22Rv1 (cell line): ENCODE measurements around the gene CRY1.

ENCODE experiments used
- H3K27ac ChIP-seq: fragments of 450-650 bp; 2 replicates; pipeline ENCODE4 v1.5.1; 2017
- ZFX ChIP-seq: fragments of 450-650 bp; IDR thresholded peaks from 2 replicates; pipeline ENCODE4 v1.6.1; 2017; ENCODE audit warnings: antibody characterized with exemption, borderline replicate concordance
- TF ChIP-seq, protein P1 (sequence below): fragments of 450-650 bp; IDR thresholded peaks from 2 replicates; pipeline ENCODE4 v1.5.1; 2017; ENCODE audit warnings: mild to moderate bottlenecking

The CRY1 gene

DNA sequence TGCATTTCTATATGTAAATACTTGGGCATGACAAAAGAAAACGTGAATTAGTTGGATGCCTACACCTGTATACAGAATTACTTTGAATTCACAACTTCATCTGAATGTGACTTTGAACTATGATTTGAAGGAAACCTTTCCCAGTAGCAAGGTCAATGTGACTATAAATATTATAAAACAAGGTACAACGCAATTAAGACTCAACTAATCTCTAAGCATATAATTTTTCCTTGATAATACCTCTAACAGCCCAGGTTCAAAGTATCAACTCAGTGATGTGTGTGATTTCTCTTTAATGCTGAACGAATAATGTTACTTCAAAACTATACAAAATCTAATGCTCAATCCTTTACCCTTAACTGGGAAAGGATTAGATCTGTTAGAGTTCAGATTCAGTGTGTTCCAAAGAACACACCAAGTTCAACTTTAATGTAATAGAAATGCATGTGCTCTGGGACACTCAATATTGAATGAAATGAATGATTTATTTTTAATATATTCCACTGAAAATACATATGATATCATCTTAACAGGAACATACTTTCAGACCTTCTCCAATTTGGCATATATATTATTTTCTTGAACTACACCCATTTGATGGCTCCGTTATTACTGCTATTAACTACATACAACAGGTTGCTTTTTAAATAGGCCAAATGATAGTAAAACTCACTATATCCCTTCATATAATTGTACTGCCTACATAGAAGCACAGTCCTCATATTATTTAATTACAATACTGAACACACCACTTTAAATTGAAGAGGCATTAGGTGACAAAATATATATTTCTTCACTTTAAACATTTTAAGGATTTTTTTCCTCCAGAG lies 66.3 kb downstream of the CRY1 start:
- TF ChIP-seq, protein P1, sequence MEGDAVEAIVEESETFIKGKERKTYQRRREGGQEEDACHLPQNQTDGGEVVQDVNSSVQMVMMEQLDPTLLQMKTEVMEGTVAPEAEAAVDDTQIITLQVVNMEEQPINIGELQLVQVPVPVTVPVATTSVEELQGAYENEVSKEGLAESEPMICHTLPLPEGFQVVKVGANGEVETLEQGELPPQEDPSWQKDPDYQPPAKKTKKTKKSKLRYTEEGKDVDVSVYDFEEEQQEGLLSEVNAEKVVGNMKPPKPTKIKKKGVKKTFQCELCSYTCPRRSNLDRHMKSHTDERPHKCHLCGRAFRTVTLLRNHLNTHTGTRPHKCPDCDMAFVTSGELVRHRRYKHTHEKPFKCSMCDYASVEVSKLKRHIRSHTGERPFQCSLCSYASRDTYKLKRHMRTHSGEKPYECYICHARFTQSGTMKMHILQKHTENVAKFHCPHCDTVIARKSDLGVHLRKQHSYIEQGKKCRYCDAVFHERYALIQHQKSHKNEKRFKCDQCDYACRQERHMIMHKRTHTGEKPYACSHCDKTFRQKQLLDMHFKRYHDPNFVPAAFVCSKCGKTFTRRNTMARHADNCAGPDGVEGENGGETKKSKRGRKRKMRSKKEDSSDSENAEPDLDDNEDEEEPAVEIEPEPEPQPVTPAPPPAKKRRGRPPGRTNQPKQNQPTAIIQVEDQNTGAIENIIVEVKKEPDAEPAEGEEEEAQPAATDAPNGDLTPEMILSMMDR = no peak
- no peak for TF ChIP-seq ZFX
- H3K27ac ChIP-seq = peak overlapping the region; percentile 65

DNA sequence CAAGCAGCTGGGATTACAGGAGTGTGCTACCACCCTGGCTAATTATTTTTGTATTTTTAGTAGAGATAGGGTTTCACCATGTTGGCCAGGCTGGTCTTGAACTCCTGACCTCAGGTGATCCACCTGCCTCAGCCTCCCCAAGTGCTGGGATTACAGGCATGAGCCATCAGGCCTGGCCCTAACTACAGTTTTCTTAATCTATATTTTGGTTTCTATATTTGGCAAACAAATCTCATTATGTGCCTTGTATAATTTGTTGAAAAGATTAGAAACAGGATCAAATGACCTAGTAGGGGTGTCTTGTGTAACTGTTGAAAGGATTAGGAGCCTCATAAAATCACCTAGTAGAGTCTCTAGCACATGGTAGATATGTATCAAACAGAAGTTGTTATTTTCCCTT lies 67.0 kb downstream of the CRY1 start:
- H3K27ac ChIP-seq = peak overlapping the region; percentile 65

DNA sequence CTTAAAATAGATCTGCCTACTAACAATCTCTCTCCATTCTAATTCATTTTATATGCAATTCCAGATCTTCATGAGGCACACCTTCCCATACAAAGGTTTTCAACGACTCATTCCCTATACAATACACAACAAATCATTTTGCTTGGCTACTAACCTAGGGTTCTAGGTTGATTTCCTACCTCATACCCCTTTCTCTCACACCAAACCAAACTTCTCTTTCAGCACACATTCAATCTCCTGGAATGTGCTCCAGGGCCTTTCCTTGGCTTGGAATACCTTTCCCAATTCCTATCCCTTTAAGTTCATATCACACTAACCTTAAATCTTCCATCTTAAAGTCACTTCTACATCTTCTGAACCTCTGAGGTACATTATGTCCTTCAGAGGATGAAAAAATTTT lies 67.7 kb downstream of the CRY1 start:
- no peak for TF ChIP-seq ZFX
- no peak overlapping the region for H3K27ac ChIP-seq

DNA sequence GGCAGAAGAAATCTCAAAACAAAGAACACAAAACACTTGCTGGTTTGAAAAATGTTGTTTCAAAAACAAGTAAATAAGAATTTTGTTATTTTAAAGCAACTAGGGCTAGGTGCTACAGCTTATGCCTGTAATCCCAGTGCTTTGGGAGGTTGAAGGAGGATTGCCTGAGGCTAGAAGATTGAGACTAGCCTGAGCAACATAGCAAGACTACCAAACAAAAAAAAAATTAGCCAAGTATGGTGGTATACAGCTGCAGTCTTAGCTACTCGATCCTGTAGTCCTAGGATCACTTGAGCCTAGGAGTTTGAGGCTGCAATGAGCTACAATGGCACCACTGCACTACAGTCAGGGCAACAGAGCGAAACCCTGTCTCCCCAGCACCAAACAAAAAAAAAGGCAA lies 73.8 kb downstream of the CRY1 start:
- no peak for TF ChIP-seq ZFX
- TF ChIP-seq, protein P1 = no peak
- H3K27ac ChIP-seq = no peak overlapping the region

DNA sequence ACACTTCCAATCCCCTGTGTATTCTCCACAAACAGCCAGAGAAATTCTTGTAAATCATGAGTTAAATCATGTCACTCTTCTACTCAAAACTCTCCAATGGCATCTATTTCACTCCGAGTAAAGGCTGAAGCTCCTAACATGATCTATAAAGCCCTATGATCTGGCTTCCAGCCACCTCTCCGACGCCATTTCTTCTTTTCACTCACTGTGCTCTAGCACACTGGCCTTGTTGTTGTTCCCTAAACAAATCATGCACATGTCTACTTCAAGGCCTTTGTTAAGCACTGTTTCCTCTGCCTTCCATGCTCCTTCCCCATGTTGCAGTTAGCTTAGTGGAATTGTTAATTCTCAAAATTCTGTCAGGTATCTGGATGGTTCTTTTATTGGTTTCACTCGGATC lies 76.3 kb downstream of the CRY1 start:
- TF ChIP-seq, protein P1 = no peak
- no peak for TF ChIP-seq ZFX
- H3K27ac ChIP-seq = no peak overlapping the region

DNA sequence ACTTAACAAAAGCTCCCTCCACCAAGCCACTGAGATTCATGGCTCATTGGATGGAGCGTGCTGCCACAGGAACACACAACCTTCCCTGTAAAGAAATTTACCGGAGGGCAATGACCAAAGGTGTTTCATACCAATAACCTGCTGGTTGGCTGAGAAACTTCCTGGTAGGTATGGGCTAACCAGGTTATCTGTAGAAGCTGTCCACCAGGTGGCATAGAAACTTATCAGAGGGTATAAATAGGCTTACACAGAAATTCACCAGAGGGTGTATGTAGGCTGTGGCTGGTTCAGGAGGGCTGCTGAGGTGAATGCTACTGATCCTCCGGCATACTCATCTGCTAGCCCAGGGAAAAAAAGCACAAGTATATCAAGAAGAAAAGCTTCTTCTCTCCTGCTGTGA lies 79.3 kb downstream of the CRY1 start:
- TF ChIP-seq, protein P1 = peak; percentile 56
- no peak for TF ChIP-seq ZFX
- no peak overlapping the region for H3K27ac ChIP-seq

DNA sequence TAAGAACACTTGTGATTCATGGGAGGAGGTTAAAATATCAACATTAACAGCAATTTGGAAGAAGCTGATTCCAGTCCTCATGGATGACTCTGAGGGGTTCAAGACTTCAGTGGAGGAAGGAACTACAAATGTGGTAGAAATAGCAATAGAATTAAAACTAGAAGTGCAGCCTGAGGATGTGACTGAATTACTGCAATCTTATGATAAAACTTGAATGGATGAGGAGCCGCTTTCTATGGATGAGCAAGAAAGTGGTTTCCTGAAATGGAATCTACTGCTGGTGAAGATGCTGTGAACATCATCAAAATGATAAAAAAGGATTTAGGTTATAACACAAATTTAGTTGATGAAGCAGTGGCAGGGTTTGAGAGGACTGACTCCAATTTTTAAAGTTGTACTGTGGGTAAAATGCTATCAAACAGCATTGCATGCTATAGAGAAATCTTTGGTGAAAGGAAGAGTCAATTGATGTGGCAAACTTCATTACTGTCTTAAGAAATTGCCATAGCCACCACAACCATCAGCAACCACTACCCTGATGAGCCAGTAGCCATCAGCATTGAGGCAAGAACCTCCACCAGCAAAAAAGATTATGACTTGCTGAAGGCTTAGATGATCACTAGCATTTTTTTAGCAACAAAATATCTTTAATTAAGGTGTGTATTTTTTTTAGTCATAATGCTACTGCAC lies 80.5 kb downstream of the CRY1 start:
- TF ChIP-seq, protein P1 = no peak
- TF ChIP-seq ZFX = no peak
- H3K27ac ChIP-seq = no peak overlapping the region

DNA sequence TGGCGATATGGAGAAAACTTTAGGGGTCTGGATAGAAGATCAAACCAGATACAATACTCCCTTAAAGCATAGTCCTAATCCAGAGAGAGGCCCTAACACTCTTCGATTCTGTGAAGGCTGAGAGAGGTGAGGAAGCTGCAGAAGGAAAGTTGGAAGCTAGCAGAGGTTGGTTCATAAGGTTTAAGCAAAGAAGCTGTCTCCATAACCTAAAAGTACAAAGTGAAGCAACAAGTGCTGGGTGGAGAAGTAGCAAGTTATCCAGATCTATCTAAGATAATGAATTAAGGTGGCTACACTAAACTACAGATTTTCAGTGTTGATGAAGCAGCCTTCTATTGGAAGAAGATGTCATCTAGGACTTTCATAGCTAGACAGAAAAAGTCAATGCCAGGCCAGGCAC lies 81.8 kb downstream of the CRY1 start:
- TF ChIP-seq, protein P1 = no peak
- no peak for TF ChIP-seq ZFX
- no peak overlapping the region for H3K27ac ChIP-seq
